HepG2 (cell line): ENCODE data around the gene TUBG1. TPM values are rescaled to one million over a fixed set of nuclear protein-coding genes. Genes with fewer than 3 reads are reported as not detected.
A peak's percentile ranks its signal among the peaks of the same experiment; 100 is the strongest.
"Not testable (repeated sequence)": the region's sequence is repeated elsewhere in the genome, so short reads cannot be mapped to it uniquely, and the experiment has no call there.

Experiments
- ATAC-seq: fragments of 200-7000 bp; cut with Tn5 transposase; 3 replicates; pipeline ENCODE4 v1.9.1; 2020; ENCODE audit warnings: mild to moderate bottlenecking, moderate library complexity
- BruUV-seq: library from RNA; stranded (reverse); fragments of 400-500 nt; replicated peaks from 2 replicates; lab custom pipeline; 2021; lab: Mats Ljungman, UMichigan
- CTCF ChIA-PET: fragments of 300-600 bp; formaldehyde crosslinking; extraction: SDS; loops from one replicate; lab custom pipeline; 2021; ENCODE audit warnings: low total read pairs, inconsistent platforms, low intra/inter-chr PET ratio; lab: Yijun Ruan, JAX
- POLR2A ChIA-PET: fragments of 350-600 bp; sonication (Branson Sonifier 250); formaldehyde crosslinking; loops from one replicate; lab custom pipeline; 2020; ENCODE audit warnings: antibody characterized with exemption, inconsistent platforms; lab: Yijun Ruan, JAX
- DNase-seq: peaks from one replicate; pipeline ENCODE4 v3.0.0-alpha.2; 2015; ENCODE audit warnings: low spot score
- FAIRE-seq: peaks from 3 replicates; lab custom pipeline; 2011; peaks lifted over from hg19 to GRCh38; lab: Jason Lieb, UNC
- H2AFZ ChIP-seq: one replicate; pipeline ENCODE4 v1.6.1; 2011; ENCODE audit warnings: low read length, inconsistent platforms
- H3K27ac ChIP-seq: fragments of 300-600 bp; 3 replicates; pipeline ENCODE4 v1.8.0; 2011; ENCODE audit warnings: mixed run types, mild to moderate bottlenecking, mixed read lengths, low read length, inconsistent platforms; ENCODE audit not compliant: insufficient read depth; ENCODE audit errors: extremely low read length
- H3K27me3 ChIP-seq, 2 experiments: fragments of 200-600 bp in 1 of 2; 2 replicates in 1 of 2; 3 replicates in 1 of 2; pipeline versions ENCODE4 v1.6.0 to v1.8.0; 2011; ENCODE audit warnings: low read length in 2 of 2, mild to moderate bottlenecking in 2 of 2, moderate library complexity in 2 of 2, inconsistent platforms in 1 of 2; ENCODE audit not compliant: insufficient read depth in 2 of 2, control insufficient read depth in 1 of 2
- H3K36me3 ChIP-seq, 2 experiments: fragments of 200-600 bp in 1 of 2; replicated peaks in 1 of 2; 2 replicates in 1 of 2; 3 replicates in 1 of 2; pipeline versions ENCODE4 v1.5.1 to v1.8.0; 2011; ENCODE audit warnings: low read length in 2 of 2, inconsistent platforms in 1 of 2; ENCODE audit not compliant: insufficient read depth in 2 of 2, control insufficient read depth in 1 of 2
- H3K4me1 ChIP-seq: 2 replicates; pipeline ENCODE4 v1.5.1; 2012; ENCODE audit warnings: low read length, inconsistent platforms; ENCODE audit not compliant: insufficient read depth
- H3K4me2 ChIP-seq: 2 replicates; pipeline ENCODE4 v1.6.0; 2011; ENCODE audit warnings: low read depth, low read length, inconsistent platforms
- H3K4me3 ChIP-seq, 3 experiments: fragments of 200-600 bp in 1 of 3; sonication (generic), shearing (Covaris generic) in 1 of 3; replicated peaks in 1 of 3; 2 replicates each; pipeline ENCODE4 v1.5.1; 2011 to 2016; ENCODE audit warnings: low read length in 3 of 3, inconsistent platforms in 2 of 3, low read depth in 2 of 3, mild to moderate bottlenecking in 2 of 3, control low read depth in 1 of 3, mixed read lengths in 1 of 3; ENCODE audit not compliant: insufficient read depth in 1 of 3
- H3K79me2 ChIP-seq: one replicate; pipeline ENCODE4 v1.6.1; 2011; ENCODE audit warnings: low read length, inconsistent platforms; ENCODE audit not compliant: insufficient read depth
- H3K9ac ChIP-seq: 2 replicates; pipeline ENCODE4 v1.6.0; 2011; ENCODE audit warnings: mild to moderate bottlenecking, low read depth, low read length, inconsistent platforms; ENCODE audit not compliant: insufficient read depth
- H3K9me3 ChIP-seq: 2 replicates; pipeline ENCODE4 v1.5.1; 2012; ENCODE audit warnings: mild to moderate bottlenecking, low read length
- H4K20me1 ChIP-seq: 2 replicates; pipeline ENCODE4 v1.6.0; 2011; ENCODE audit warnings: inconsistent platforms, mild to moderate bottlenecking, low read length, moderate library complexity; ENCODE audit not compliant: insufficient read depth
- ARNTL ChIP-seq: sonication (generic); formaldehyde crosslinking; IDR thresholded peaks from 2 replicates; pipeline ENCODE4 v1.4.0; 2020; ENCODE audit warnings: mild to moderate bottlenecking, missing genetic modification reagents
- HNF4A ChIP-seq: sonication (generic); formaldehyde crosslinking; IDR thresholded peaks from 2 replicates; pipeline ENCODE4 v1.4.0; 2020; ENCODE audit warnings: missing genetic modification reagents
- HNF4G ChIP-seq, 2 experiments: sonication (generic) in 1 of 2; formaldehyde crosslinking in 1 of 2; IDR thresholded peaks; 2 replicates each; pipeline versions ENCODE4 v1.4.0 to v1.6.1; 2011 to 2020; ENCODE audit warnings: borderline replicate concordance in 2 of 2, low read depth in 2 of 2, mild to moderate bottlenecking in 2 of 2, low read length in 1 of 2, missing genetic modification reagents in 1 of 2, moderate library complexity in 1 of 2
- HNRNPL ChIP-seq: fragments of 200-400 bp; formaldehyde crosslinking; IDR thresholded peaks from 2 replicates; pipeline ENCODE4 v1.6.1; 2017; ENCODE audit warnings: mild to moderate bottlenecking, low read depth, low read length
- KLF15 ChIP-seq: sonication (generic); formaldehyde crosslinking; IDR thresholded peaks from 2 replicates; pipeline ENCODE4 v1.8.1; 2023; ENCODE audit warnings: borderline replicate concordance, mild to moderate bottlenecking, inconsistent platforms, missing genetic modification reagents, mixed read lengths
- PATZ1 ChIP-seq: sonication (generic); formaldehyde crosslinking; IDR thresholded peaks from 2 replicates; pipeline ENCODE4 v1.4.0; 2020; ENCODE audit warnings: missing genetic modification reagents
- POLR2A ChIP-seq, 2 experiments: IDR thresholded peaks; 2 replicates each; pipeline ENCODE4 v1.6.1; 2011; ENCODE audit warnings: low read depth in 2 of 2, low read length in 2 of 2, mild to moderate bottlenecking in 1 of 2, moderate library complexity in 1 of 2; ENCODE audit not compliant: insufficient read depth in 1 of 2
- SKIL ChIP-seq: sonication (generic); formaldehyde crosslinking; IDR thresholded peaks from 2 replicates; pipeline ENCODE4 v1.8.0; 2022; ENCODE audit warnings: missing genetic modification reagents, mild to moderate bottlenecking, moderate library complexity, borderline replicate concordance
- SPEN ChIP-seq: sonication (generic); formaldehyde crosslinking; IDR thresholded peaks from 2 replicates; pipeline ENCODE4 v1.5.1; 2020; ENCODE audit warnings: low read depth, mild to moderate bottlenecking, missing genetic modification reagents
- TP53 ChIP-seq: sonication (generic); formaldehyde crosslinking; conservative IDR thresholded peaks from 2 replicates; pipeline ENCODE4 v1.4.0; 2020; ENCODE audit warnings: missing genetic modification reagents
- ZFP90 ChIP-seq: sonication (generic); formaldehyde crosslinking; IDR thresholded peaks from 2 replicates; pipeline ENCODE4 v1.8.0; 2022; ENCODE audit warnings: missing genetic modification reagents, mild to moderate bottlenecking, inconsistent platforms, borderline replicate concordance
- WGBS: methylation state at CpG from one replicate; pipeline ENCODE4 v1.1.6; 2017; ENCODE audit warnings: low lambda C conversion rate; 5-methylcytosine and 5-hydroxymethylcytosine counted together
- in situ Hi-C: cut with HindIII; loops from 2 replicates; pipeline ENCODE4 v1.10.0; 2017; ENCODE audit warnings: low pct_unique_long_range_greater_than_20kb; ENCODE audit not compliant: extremely low pct_ligation_motif_present
- intact Hi-C: fragments of 100-400 bp; cut with micrococcal nuclease; formaldehyde crosslinking; loops from one replicate; pipeline ENCODE4 v1.10.0; 2022; ENCODE audit not compliant: unreplicated experiment
- polyA plus RNA-seq, 8 experiments: library from polyadenylated mRNA; depleted of rRNA in 3 of 8; stranded (reverse) in 7 of 8; unstranded in 1 of 8; fragments of >200 nt; fragmentation: Illumina TruSeq in 4 of 8; extraction: Trizol in 4 of 8; gene quantifications; 2 replicates each; pipeline versions ENCODE4 v1.2.1 to v1.2.3, GENCODE V29; 2011 to 2016; ENCODE audit warnings: low read depth in 4 of 8, missing spikeins in 1 of 8, mixed read lengths in 1 of 8; ENCODE audit not compliant: insufficient read depth in 1 of 8
- total RNA-seq, 5 experiments: library from RNA; depleted of rRNA; stranded (reverse); fragments of >200 nt; fragmentation: Illumina TruSeq; extraction: Trizol; gene quantifications; 2 replicates each; pipeline ENCODE4 v1.2.3, GENCODE V29; 2016; ENCODE audit warnings: low read depth in 1 of 5

Gene TUBG1
- total and polyA plus RNA-seq, 2 of the 13 experiments (the other 11 are each of a cell fraction or from before 2014, with no cell fraction given) = 74.1 to 137 TPM

DNA sequence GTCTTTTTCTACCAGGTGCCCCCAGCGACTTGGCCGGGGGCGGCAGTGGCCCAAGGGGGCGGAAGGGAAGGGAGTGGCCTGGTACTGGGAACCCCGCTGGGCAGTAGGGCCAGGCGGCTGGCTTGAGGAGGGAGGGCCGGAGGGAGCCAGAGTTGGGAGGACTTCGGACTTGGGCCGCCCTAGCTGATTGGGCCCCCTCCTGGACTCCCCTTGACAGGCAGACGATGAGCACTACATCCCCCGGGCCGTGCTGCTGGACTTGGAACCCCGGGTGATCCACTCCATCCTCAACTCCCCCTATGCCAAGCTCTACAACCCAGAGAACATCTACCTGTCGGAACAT, 50.4 kb downstream of the TUBG1 start:
- H3K27me3 ChIP-seq, H3K9me3 ChIP-seq, H4K20me1 ChIP-seq, H3K79me2 ChIP-seq, BruUV-seq, DNase-seq, in situ Hi-C loops, CTCF ChIA-PET: not testable (repeated sequence)
- 64% methylated on average over 1 of the region's 14 CpGs for WGBS
- Histone ChIP-seq H3K4me3 (peak overlapping the region; percentile 76 to 94 (median 93)), H3K27ac (peak overlapping the region; percentile 82), H3K4me2 (peak overlapping the region; percentile 97), H3K4me1 (peaks cover 45% of the 10 kb centered on the region)
- intact Hi-C loops = loop anchor here (5.0 kb wide), 1 partner anchor 43 kb away; no protein-coding TSS in a partner anchor
- peak; percentile 94 for ATAC-seq
- POLR2A ChIA-PET = interaction anchor here (0.9 to 4.5 kb wide), 12 partner anchors 9 to 124 kb away, joined by 3 to 65 read pairs (median 6); partner anchors contain the start of genes EZH1, NAGLU, PLEKHH3 and PSMC3IP
- TF ChIP-seq HNRNPL (0 out of 2 replicates have a peak, but pooled peaks have one; percentile 32), POLR2A (IDR thresholded peaks at IDR 0.05; ENCODE audit: insufficient read depth in 1 of 2, low read depth in 2 of 2, low read length in 2 of 2) (0 out of 4 replicates have a peak, but pooled peaks of 1 of the 2 experiments have one; percentile 16), SKIL (CRISPR knock-in tag) (0 out of 2 replicates have a peak, but pooled peaks have one; percentile 3), SPEN (0 out of 2 replicates have a peak, but pooled peaks have one; percentile 20), ARNTL (0 out of 2 replicates have a peak, but pooled peaks have one; percentile 12), HNF4A (CRISPR knock-in tag) (peak; percentile 22; the same call in 1 of the 2 replicates), TP53 (0 out of 2 replicates have a peak, but pooled peaks have one; percentile 3), PATZ1 (CRISPR knock-in tag) (peak; percentile 78), HNF4G (IDR thresholded peaks at IDR 0.05; ENCODE audit: borderline replicate concordance, low read depth, low read length) (0 out of 2 replicates have a peak, but pooled peaks have one; percentile 30), HNF4G (CRISPR knock-in tag; IDR thresholded peaks at IDR 0.05; ENCODE audit: borderline replicate concordance, low read depth) (peak; percentile 2; the same call in 1 of the 2 replicates), KLF15 (CRISPR knock-in tag) (0 out of 2 replicates have a peak, but pooled peaks have one; percentile 16), ZFP90 (CRISPR knock-in tag) (0 out of 2 replicates have a peak, but pooled peaks have one; percentile 7)
- TF ChIP-seq, all 625 proteins: peak for 11; not testable (repeated sequence) for 614
- not testable (repeated sequence) for H2AFZ ChIP-seq
- H3K9ac ChIP-seq = peak overlapping the region; percentile 86
- H3K36me3 ChIP-seq = peaks cover 4 to 16% of the 10 kb centered on the region in 2 experiments; a peak in 4 of 5 replicates
- FAIRE-seq = peak; percentile 89
